ENCODE results near the gene ETV6. TPM values are rescaled to one million over a fixed set of nuclear protein-coding genes. Genes with fewer than 3 reads are reported as not detected.

The ETV6 gene
- total and polyA plus RNA-seq, 2 experiments from 2014 or later: 9.1 to 11.9 TPM

GRCh38 chr12:11645391-11645790 is 4.1 kb upstream of the ETV6 start:
- DNase-seq (ENCODE audit: low read depth in 1 of 2, low spot score in 1 of 2): no peak
- TF ChIP-seq CTCF (IDR thresholded peaks at IDR 0.05; ENCODE audit: low read depth, low read length): no peak

GRCh38 chr12:11648514-11649412 is 711 bp upstream of the ETV6 start:
- H3K9me3 ChIP-seq (ENCODE audit: low read depth): no peaks in the 10 kb centered on the region
- H3K27me3 ChIP-seq: no peaks in the 10 kb centered on the region
- no peaks in the 10 kb centered on the region for H3K36me3 ChIP-seq
- peaks cover 26% of the 10 kb centered on the region for H3K4me1 ChIP-seq (ENCODE audit: low read depth)
- peak; percentile 86 to 91 for DNase-seq (ENCODE audit: low read depth in 1 of 2, low spot score in 1 of 2)
- H3K4me3 ChIP-seq: peak overlapping the region; percentile 99
- peak overlapping the region; percentile 98 for H3K27ac ChIP-seq
- no peak for TF ChIP-seq CTCF (IDR thresholded peaks at IDR 0.05; ENCODE audit: low read depth, low read length)

More at GRCh38 chr12:11645391-11645790, 4.1 kb upstream of the ETV6 start:
- H3K27me3 ChIP-seq: no peaks in the 10 kb centered on the region
- H3K36me3 ChIP-seq: no peaks in the 10 kb centered on the region
- H3K27ac ChIP-seq: no peak overlapping the region
- no peaks in the 10 kb centered on the region for H3K9me3 ChIP-seq (ENCODE audit: low read depth)
- H3K4me3 ChIP-seq: no peak overlapping the region
- H3K4me1 ChIP-seq (ENCODE audit: low read depth): no peaks in the 10 kb centered on the region

GRCh38 chr12:11650286-11651281 is 1.1 kb downstream of the ETV6 start:
- Histone ChIP-seq H3K27ac (peak overlapping the region; percentile 98), H3K36me3 (no peaks in the 10 kb centered on the region), H3K9me3 (ENCODE audit: low read depth) (no peaks in the 10 kb centered on the region), H3K4me3 (peak overlapping the region; percentile 99), H3K4me1 (ENCODE audit: low read depth) (peaks cover 38% of the 10 kb centered on the region), H3K27me3 (no peaks in the 10 kb centered on the region)
- TF ChIP-seq CTCF (IDR thresholded peaks at IDR 0.05; ENCODE audit: low read depth, low read length): no peak
- peak; percentile 15 to 45 for DNase-seq (ENCODE audit: low read depth in 1 of 2, low spot score in 1 of 2)

GRCh38 chr12:11651381-11651780 is 1.9 kb downstream of the ETV6 start:
- no peak for DNase-seq (ENCODE audit: low read depth in 1 of 2, low spot score in 1 of 2)
- Histone ChIP-seq H3K27me3 (no peaks in the 10 kb centered on the region), H3K9me3 (ENCODE audit: low read depth) (no peaks in the 10 kb centered on the region), H3K4me3 (peak overlapping the region; percentile 99), H3K36me3 (no peaks in the 10 kb centered on the region), H3K27ac (no peak overlapping the region), H3K4me1 (ENCODE audit: low read depth) (peaks cover 38% of the 10 kb centered on the region)
- TF ChIP-seq CTCF (IDR thresholded peaks at IDR 0.05; ENCODE audit: low read depth, low read length): no peak

GRCh38 chr12:11651785-11652184 is 2.3 kb downstream of the ETV6 start:
- peaks cover 38% of the 10 kb centered on the region for H3K4me1 ChIP-seq (ENCODE audit: low read depth)
- H3K27ac ChIP-seq: no peak overlapping the region
- H3K27me3 ChIP-seq: no peaks in the 10 kb centered on the region
- peak overlapping the region; percentile 99 for H3K4me3 ChIP-seq
- no peaks in the 10 kb centered on the region for H3K9me3 ChIP-seq (ENCODE audit: low read depth)
- TF ChIP-seq CTCF (IDR thresholded peaks at IDR 0.05; ENCODE audit: low read depth, low read length): no peak
- no peaks in the 10 kb centered on the region for H3K36me3 ChIP-seq
- DNase-seq (ENCODE audit: low read depth in 1 of 2, low spot score in 1 of 2): no peak

Measured in cardiac muscle cell (in vitro differentiated cells and primary cell).